Mucosa of gallbladder (tissue), 1 donor: ENCODE results near the gene NEUROD6. TPM values are rescaled to one million over a fixed set of nuclear protein-coding genes. Genes with fewer than 3 reads are reported as not detected.

Experiments
- DNase-seq: peaks from one replicate; pipeline ENCODE4 v3.0.0-alpha.2; 2020; ENCODE audit warnings: low spot score
- total RNA-seq: library from RNA; stranded (reverse); gene quantifications from one replicate; pipeline ENCODE4 v1.2.1, GENCODE V29; 2021
- donor health status: DM: no; HTN: no; CAD: no.

Gene NEUROD6
- total RNA-seq, 1 donor from 2014 or later = not detected

DNA sequence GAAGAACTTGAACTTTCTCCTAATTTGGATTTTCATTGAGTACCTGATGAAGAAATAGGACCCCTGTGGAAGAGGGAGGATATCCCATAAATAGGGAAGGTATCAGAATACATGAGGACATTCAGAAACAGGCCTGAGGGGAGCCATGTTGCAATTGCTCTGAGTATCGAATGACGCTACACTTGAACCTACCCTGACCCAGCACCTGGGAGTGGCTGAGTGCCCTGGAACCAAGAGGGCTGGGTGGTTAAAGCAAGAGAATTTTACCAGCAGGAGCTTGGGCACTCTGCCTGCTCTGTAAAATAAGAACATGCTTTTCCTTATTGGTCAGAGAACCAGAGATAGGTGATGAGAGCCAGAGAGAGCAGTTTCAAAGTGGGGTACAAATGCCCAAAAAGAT is 7.2 kb downstream of the NEUROD6 start:
- DNase-seq = no peak

DNA sequence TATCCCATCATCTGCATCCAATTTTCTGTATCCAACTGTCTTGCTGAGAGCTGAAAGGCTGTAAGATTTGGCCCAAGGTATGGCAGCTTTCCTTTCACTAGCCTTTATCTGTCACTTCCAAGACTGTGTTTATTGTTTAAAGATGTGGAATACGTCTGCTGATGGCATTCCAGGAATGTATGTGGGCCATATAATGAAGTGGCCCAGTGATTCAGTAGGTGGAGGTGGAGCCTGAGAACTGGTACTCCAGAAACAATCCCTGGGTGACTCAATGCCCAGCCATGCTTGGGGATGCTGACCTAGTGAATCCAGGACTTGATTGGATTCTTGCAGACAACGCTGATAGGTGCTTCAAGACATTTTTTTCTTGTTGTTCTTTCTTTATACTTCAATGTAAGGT is 13.5 kb downstream of the NEUROD6 start:
- DNase-seq = no peak

DNA sequence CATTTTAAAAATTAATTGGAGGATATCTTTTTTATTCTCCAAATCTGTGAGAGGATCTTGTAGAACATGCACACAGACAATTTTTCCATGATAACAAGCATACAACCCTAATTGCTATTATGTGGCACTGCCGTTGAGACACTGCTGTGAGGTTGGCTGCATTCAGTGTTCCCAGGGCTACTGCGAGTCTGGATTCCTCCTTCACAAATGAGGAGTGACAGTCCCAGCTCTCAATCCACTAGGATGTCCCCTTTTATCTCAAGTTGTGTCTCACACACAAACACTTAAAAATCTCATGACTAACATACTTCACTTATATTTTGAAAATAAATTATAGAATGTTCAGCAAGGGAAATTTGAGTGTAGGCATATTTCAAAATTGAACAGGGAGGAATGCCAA is 14.1 kb downstream of the NEUROD6 start:
- no peak for DNase-seq

DNA sequence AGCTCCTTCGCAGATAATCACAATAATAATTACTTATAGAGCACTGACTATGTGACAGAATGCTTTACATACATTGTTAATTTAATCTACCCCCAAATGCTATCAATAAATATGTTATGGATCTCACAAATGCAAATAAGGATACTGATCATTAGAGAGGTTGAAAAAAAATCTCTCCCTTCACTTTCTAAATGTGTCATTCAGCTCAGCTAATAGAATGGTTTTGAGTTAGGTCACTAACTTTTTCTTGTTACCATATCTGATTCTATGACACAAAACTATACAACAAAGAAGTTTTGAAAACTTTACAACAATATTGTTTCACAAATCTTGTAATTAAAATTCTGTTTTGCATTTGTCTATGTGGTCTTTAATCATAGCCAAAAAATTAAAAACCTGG is 17.4 kb downstream of the NEUROD6 start:
- no peak for DNase-seq

DNA sequence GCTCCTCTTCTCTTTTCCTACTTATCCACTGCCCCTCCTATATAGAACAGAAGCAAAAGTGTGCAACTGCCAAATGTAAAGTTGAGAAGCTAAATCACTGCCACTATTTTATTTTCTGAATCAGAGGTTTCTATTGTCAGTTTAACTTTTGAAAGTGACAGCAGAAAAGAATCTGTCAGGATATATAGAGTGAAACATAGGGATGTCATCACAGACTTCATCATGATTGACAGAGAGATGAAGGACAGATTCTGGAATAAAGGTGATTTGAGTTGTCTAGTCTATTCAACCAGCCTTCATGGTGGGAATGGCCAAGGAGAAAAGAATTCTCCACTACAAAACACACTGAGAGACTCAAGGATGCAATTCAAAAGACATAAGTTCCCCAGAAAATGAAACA is 19.9 kb downstream of the NEUROD6 start:
- DNase-seq = no peak

DNA sequence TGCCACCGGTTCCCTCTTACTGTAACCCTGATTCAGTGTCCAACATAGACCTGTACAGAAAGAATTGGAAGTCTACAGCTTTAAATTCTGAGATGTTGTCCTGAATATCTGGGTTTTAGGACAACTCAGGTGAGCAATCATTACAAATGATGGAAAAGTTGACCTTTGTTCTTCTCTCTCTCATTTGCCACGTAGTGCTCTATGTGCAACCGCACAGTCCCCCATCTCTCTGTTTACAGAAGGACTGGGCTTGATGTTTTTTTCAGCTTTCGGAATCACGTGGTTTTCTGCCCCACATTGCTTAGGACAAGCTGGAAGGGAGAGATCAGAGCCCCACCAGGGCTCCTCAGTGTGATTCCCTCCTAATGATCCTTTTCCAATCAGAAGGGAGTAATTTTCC is 22.2 kb downstream of the NEUROD6 start:
- no peak for DNase-seq

DNA sequence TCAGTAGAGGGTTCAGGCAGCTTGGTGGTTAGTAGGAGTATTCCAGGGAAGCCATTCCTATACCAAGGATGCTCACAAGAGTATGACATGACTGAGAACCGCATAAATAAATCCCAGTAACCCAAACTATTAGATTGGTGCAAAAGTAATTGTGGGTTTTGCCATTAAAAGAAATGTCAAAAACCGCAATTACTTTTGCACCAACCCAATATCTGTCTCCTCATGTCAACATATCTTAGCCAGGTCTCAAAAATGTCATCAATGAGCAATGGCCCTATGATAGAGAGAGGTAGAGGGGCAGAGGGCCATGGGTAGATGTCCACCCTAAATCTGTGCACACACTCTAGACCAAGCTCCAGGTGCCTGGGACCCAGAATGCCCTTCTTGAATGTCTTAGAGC is 23.6 kb downstream of the NEUROD6 start:
- no peak for DNase-seq

DNA sequence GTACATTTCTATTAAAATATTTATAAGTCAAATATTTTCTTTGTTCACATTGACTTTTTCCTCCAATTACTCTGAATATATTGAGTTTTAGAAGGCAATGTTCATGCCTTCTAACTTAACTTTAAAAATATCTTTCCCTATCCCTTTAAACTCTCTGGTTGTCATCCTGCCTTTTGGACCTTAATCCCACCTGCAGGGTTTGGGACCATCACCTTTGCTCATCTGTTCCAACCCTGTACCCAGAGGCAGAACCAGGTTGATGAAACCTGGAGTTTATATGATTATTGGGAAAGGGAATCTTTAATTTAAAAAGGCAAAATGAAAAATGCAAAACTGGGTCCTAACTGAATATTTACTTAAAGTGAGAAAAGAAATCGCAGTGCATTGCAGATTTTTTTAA is 24.8 kb downstream of the NEUROD6 start:
- DNase-seq = no peak

DNA sequence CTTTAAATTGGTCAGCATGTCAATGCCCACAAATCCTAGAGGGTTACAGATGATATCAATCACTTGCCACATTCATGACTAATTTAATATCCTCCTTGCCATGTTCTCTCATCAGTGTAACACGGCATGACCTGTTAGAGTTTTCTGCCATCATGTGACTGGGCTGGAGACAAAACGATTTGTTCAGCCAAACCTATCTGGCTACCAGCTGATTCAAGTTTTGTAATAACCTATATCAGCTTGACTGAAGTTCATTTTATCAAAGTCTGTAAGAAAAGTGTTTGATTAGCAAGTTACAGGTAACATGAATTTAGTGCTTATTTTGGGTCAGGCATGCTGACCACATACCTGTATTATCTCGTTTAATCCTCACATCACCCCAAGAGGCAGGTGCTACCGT is 25.7 kb downstream of the NEUROD6 start:
- no peak for DNase-seq

DNA sequence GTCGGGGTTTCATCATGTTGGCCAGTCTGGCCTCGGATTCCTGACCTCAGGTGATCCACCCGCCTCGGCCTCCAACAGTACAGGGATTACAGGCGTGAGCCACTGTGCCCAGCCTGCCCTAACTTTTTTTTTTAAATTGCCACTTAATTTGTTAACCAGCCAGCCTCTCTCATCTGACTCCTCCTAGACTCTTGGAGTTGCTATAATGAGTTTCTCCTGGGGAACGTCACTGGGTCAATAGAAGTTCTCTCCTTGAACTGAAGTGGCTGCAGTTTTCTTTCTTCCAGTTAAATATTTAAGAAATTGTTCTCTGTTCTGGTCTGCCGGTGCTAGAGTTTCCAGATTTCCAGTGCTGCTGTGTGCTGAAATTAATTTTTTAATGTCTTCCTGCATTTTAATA is 27.6 kb downstream of the NEUROD6 start:
- DNase-seq = no peak

DNA sequence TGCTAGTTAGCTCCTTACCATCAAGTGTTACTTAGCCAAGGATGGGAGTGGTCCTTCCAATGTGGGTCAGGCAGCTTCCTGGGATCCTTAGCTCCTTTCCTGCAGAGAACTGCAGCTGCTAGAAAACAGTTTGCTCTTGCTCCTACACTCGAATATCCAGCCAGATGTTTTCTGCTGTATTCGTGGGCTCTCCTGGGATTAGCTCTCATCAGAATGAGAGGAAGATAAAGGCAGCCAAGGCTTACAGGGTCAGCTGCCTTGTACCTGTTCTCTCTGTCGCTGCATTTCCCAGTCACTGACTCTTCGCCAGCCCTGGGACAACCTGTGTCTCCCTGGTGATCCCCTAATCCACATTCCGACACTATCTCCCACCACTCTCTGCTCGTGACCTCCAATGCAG is 29.0 kb downstream of the NEUROD6 start:
- no peak for DNase-seq

DNA sequence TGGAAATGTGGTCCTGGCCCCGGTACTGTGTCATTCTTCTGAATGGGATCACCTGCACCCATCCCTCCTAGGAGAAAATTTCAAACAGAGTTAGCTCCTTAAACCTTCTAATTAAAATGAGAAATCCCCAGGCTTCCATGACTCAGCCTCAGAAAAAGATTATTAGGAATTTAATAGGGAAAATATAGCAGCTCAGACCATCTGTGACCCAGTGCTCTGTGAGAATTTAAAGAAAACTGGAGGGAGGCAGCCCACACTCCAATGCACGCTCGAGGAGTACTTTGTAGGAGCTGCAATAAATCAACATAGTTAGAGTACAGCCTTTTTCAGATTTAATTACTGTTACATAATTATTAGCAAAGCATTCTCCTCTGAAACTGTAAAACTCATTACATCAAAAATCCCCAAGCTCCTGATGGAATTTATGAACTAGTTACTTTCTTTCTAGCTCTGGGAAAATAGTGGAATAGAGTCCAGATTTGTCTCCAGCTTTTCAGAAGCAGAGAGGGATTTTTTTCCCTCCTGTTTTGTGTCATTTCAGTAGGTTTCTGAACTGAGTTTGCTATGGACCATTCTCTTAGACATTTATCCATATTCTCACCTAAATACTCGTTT is 30.1 kb downstream of the NEUROD6 start:
- no peak for DNase-seq

DNA sequence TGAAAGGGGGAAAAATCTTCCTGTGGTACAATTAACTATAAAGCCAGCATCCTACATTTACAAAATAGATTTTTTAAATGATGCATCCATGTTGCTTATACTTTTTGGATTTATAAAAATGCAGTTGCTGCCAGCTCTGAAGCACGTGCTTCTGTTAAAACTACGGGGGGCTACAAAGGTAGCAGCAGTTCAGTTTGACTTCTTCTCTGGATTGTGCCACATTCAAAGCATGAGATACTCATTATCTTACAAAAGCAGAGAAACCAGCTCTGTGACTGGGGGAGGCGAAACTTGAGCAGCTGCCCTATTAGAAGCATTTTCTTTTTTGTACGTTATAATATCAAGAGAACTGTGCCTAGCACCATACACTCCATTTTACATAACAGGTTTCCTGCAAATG is 31.1 kb downstream of the NEUROD6 start:
- DNase-seq = no peak

DNA sequence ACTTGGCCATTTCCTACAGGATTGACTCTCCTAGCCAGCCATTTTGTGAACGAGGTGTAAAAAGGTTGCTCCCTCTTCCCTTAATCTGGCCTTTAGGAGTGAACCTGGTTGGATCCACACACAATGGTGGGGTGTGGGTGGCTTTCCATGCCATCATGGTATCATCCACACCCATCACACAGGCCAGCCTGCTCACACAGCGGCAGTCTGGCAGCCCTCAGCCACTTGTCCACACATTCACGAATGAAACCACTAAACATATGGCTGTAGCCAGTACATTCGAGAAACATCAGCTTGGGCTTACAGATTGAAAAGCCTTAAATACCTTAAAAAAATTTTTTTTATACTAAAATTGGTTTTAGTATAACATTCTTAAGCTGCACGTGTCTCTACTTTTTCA is 31.9 kb downstream of the NEUROD6 start:
- no peak for DNase-seq

DNA sequence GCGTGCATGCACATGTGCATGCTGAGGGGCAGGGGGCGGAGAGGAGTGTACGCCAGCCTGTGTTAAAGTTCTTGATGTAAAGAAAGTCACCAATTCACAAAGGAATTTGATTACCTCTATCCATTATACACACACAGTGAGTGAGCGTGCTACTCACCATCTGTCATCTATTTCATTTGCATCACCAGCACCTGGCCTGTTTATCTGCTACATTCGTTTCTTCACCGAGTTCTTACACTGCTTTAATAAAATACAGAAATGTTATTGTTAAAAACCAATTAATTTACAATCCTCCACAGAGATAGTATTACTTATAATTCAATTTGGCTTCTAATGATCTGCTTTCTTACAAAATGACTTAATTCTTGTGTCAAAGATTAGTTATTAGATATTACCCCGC is 32.6 kb downstream of the NEUROD6 start:
- no peak for DNase-seq

DNA sequence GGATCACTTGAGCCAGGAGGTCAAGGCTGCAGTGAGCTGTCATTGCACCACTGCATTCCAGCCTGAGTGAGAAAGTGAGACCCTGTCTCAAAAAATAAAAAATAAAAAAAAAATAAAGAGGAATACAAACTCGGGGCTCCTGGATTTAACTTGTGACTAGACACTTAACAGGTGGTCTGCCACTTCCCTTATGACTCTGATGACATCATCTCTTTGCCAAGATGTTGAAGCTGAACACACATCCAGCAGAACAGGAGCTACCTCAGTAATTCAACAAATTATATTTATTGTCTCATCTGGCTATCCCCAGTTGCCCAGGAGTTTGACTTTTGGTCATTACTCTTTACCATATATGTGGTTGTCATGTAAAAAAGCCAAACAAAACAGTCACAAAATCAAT is 35.3 kb downstream of the NEUROD6 start:
- DNase-seq = no peak

DNA sequence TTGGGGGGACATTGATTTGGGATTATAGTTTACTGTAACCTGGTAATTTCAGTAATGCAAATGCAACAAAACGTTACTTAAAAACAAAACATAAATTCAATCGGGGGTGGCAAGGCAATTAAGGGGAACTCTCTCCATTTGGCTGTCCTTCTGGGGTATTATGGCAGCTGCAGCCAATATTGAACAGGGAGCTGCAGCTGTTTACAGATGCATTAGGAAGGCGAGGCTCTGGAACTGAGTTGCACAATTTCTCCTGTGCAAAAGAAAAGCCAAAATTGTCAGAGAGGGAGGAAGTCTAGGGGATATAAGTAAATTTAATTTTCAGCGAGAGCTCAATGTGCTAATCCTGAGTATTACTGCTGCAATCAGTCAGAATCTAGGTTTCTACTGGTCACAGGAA is 36.1 kb downstream of the NEUROD6 start:
- no peak for DNase-seq

DNA sequence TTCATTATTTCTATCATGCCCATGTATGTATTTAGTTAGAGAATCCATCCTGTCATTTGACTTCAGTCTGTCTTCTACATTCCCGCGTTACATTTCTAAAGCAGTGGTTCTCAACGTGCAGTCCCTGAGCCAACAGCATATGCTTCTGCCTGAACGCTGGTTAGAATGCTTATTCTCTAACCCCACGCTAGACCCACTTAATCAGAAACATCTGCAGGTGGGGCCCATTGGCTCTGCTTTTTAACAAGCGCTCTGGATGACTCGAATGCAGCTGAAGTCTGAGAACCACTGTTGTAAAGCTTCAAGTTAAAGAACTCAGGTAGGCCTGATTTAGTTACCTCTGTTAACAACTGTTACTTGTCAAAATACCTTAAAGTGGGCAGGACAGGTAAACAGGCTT is 38.2 kb downstream of the NEUROD6 start:
- no peak for DNase-seq

DNA sequence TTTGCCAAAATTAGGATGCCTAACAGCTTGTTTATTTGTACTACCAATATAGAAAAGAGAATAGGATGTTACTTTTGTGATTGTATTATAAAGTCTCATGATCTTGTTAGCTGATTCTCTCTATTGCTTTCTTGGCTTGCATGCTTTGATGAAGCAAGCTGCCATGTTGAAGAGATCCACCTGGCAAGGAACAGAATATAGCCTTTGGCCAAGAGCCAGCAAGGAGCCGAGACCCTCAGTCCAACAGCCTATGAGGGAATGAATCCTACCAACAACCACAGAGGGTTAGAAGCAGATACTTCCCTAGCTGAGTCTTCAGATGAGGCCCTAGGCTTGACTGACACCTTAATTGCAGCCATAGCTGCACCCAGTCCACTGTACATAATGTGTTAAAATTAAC is 41.2 kb downstream of the NEUROD6 start:
- no peak for DNase-seq

DNA sequence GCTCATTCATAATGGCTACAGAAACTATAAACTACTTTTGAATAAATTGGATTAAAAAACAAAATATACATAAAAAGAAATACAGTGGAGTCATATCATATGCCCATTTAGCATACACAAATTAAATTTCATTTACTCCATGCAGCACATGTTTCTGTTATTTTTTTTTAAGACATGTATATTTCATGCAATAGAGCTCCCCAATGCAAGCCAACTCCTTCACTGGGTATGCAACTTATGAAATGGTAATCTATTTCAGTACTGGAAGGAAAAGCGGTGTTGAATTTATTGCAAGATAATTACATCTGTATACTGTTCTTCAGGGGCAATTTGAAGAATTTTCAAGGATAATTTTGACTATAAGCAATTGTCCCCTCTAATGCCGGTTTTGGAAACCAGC is 49.9 kb downstream of the NEUROD6 start:
- DNase-seq = no peak
